ENCODE data around the gene APOH. TPM values are rescaled to one million over a fixed set of nuclear protein-coding genes. Genes with fewer than 3 reads are reported as not detected.

The APOH gene
- total RNA-seq, 1 experiment from 2014 or later: not detected

DNA sequence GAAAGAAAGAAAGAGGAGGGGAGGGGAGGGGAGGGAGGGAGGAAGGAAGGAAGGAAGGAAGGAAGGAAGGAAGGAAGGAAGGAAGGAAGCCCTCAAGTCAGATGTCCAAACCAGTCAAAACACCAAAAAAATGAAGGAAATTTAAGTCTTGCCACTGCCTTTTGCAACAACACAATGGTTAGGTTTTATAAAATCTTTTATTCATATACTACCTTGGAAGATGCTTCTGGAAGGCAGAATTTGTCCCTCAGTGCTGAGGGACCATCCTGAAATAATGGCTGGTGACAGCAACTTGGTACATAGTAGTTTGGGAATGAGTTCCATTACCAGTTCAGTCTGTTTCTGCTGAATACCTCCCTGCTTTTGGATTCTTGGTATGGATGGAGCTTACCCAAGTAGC is 7.9 kb downstream of the APOH start:
- no peak for DNase-seq
- intact Hi-C loops (cut with micrococcal nuclease; ENCODE audit: unreplicated experiment): no loop called here
- peaks cover 28% of the 10 kb centered on the region for H3K27me3 Mint-ChIP-seq (ENCODE audit: unreplicated experiment)
- no peak overlapping the region for H3K27ac Mint-ChIP-seq (ENCODE audit: unreplicated experiment)
- no TSS peak for BruUV-seq (replicated peaks)
- TF ChIP-seq, protein P1, sequence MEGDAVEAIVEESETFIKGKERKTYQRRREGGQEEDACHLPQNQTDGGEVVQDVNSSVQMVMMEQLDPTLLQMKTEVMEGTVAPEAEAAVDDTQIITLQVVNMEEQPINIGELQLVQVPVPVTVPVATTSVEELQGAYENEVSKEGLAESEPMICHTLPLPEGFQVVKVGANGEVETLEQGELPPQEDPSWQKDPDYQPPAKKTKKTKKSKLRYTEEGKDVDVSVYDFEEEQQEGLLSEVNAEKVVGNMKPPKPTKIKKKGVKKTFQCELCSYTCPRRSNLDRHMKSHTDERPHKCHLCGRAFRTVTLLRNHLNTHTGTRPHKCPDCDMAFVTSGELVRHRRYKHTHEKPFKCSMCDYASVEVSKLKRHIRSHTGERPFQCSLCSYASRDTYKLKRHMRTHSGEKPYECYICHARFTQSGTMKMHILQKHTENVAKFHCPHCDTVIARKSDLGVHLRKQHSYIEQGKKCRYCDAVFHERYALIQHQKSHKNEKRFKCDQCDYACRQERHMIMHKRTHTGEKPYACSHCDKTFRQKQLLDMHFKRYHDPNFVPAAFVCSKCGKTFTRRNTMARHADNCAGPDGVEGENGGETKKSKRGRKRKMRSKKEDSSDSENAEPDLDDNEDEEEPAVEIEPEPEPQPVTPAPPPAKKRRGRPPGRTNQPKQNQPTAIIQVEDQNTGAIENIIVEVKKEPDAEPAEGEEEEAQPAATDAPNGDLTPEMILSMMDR (IDR thresholded peaks at IDR 0.05; ENCODE audit: unreplicated experiment): no peak
- no peaks in the 10 kb centered on the region for H3K9me3 Mint-ChIP-seq (ENCODE audit: low read depth, unreplicated experiment)
- H3K4me1 Mint-ChIP-seq (ENCODE audit: low read depth, unreplicated experiment): no peaks in the 10 kb centered on the region
- H3K36me3 Mint-ChIP-seq (ENCODE audit: insufficient read depth, unreplicated experiment): no peaks in the 10 kb centered on the region
- no peak overlapping the region for H3K4me3 Mint-ChIP-seq (ENCODE audit: low read depth, unreplicated experiment)
- CTCF ChIA-PET: no interaction called here

DNA sequence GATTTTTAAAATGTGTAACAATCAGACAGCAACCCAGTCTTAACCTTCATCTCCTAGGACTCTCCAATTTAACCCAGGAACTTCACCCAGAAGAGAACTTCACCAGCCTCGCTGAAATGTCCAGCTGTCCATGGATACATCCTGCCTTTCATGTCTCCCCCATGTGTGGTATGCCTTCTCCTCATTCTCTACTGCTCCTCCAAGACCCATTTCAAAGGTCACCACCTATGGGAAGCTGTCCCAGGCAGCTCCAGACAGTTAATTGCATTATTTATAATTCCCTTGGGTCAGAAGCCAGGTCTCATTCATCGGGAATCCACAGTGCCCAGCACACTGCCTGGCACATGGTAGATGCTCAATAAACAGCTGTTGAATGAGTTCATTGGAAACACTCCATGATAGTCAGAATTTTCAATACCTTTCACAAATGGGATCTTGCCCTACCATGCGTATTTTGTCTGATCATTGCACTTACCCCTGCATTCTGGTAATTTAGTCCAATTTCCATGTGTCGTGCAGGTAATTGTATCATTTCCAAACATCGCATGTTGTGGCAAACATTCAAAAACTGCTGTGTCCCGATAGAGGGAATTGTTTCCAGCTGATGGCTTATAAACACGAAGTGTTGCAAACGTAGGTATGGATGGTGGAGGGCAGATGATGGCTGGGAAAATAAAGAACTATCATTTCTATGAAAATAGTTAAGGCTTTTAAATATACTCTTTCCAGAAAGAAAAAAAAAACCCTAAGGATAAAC is 9.0 kb downstream of the APOH start:
- no peak overlapping the region for H3K4me3 Mint-ChIP-seq (ENCODE audit: low read depth, unreplicated experiment)
- TF ChIP-seq, protein P1 (IDR thresholded peaks at IDR 0.05; ENCODE audit: unreplicated experiment): no peak
- CTCF ChIA-PET: no interaction called here
- intact Hi-C loops (cut with micrococcal nuclease; ENCODE audit: unreplicated experiment): no loop called here
- no peak overlapping the region for H3K27ac Mint-ChIP-seq (ENCODE audit: unreplicated experiment)
- no TSS peak for BruUV-seq (replicated peaks)
- no peak for DNase-seq
- no peaks in the 10 kb centered on the region for H3K9me3 Mint-ChIP-seq (ENCODE audit: low read depth, unreplicated experiment)
- no peaks in the 10 kb centered on the region for H3K36me3 Mint-ChIP-seq (ENCODE audit: insufficient read depth, unreplicated experiment)
- H3K4me1 Mint-ChIP-seq (ENCODE audit: low read depth, unreplicated experiment): no peaks in the 10 kb centered on the region
- H3K27me3 Mint-ChIP-seq (ENCODE audit: unreplicated experiment): peaks cover 37% of the 10 kb centered on the region

DNA sequence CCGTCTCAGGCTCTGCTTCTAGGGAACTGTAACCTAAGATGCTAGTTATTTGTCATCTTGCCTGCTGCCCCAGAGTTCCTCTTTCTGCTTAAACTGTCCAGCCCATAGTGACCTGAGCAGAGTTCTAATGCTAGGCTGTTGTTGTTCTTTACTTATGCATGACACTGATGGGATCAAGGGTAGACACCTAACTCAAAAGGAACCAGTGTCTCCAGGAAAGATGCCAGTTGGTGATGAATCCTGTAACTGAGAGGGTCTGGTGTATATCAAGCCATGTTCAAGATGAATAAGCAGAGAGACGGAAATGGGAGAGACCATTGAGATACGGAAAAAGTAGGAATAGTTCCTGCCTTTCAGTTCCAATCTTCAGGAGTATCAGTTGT is 13.7 kb downstream of the APOH start:
- H3K4me1 Mint-ChIP-seq (ENCODE audit: low read depth, unreplicated experiment): no peaks in the 10 kb centered on the region
- no peaks in the 10 kb centered on the region for H3K36me3 Mint-ChIP-seq (ENCODE audit: insufficient read depth, unreplicated experiment)
- H3K4me3 Mint-ChIP-seq (ENCODE audit: low read depth, unreplicated experiment): no peak overlapping the region
- H3K27ac Mint-ChIP-seq (ENCODE audit: unreplicated experiment): no peak overlapping the region
- TF ChIP-seq, protein P1 (IDR thresholded peaks at IDR 0.05; ENCODE audit: unreplicated experiment): no peak
- DNase-seq: no peak
- CTCF ChIA-PET: no interaction called here
- intact Hi-C loops (cut with micrococcal nuclease; ENCODE audit: unreplicated experiment): no loop called here
- peaks cover 33% of the 10 kb centered on the region for H3K27me3 Mint-ChIP-seq (ENCODE audit: unreplicated experiment)
- BruUV-seq (replicated peaks): no TSS peak
- H3K9me3 Mint-ChIP-seq (ENCODE audit: low read depth, unreplicated experiment): no peaks in the 10 kb centered on the region

DNA sequence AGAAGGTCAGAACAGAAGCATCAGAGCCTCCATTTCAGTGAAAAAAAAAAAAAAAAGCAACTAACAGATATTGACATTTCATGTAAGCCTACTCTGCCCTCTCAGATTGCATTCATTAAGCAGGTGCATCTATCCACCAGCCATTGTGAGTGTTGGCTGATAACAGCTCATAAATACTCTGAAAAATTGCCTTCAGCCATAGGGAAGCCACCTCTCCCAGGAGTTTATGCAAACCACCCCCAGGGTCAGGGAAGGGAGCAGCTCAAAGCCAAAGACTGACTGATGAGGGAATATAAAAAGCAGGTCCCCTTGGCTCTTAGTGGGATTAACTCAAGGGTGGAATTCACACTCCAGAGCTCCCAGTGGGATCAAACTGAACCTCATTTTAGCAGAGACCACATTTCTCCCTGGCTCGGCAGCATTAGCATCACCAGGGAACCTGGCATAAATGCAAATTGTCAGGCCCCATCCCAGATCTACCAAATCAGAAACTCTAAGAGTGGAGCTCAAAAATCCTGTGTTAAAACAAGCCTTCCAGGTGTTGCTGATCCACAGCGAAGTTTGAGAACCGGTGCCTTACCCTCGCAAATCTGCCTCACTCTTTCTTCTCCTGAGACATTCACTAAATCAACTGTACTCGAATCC is 14.2 kb downstream of the APOH start:
- DNase-seq: no peak
- no peaks in the 10 kb centered on the region for H3K9me3 Mint-ChIP-seq (ENCODE audit: low read depth, unreplicated experiment)
- no peaks in the 10 kb centered on the region for H3K4me1 Mint-ChIP-seq (ENCODE audit: low read depth, unreplicated experiment)
- intact Hi-C loops (cut with micrococcal nuclease; ENCODE audit: unreplicated experiment): no loop called here
- H3K27ac Mint-ChIP-seq (ENCODE audit: unreplicated experiment): no peak overlapping the region
- CTCF ChIA-PET: no interaction called here
- H3K27me3 Mint-ChIP-seq (ENCODE audit: unreplicated experiment): peaks cover 33% of the 10 kb centered on the region
- BruUV-seq (replicated peaks): no TSS peak
- TF ChIP-seq, protein P1 (IDR thresholded peaks at IDR 0.05; ENCODE audit: unreplicated experiment): no peak
- no peak overlapping the region for H3K4me3 Mint-ChIP-seq (ENCODE audit: low read depth, unreplicated experiment)
- no peaks in the 10 kb centered on the region for H3K36me3 Mint-ChIP-seq (ENCODE audit: insufficient read depth, unreplicated experiment)

Measured in Calu3 (cell line).